RCC 7860 (cell line): ENCODE results near the gene SMAD3.
A peak's percentile ranks its signal among the peaks of the same experiment; 100 is the strongest.
"Not testable (repeated sequence)": the region's sequence is repeated elsewhere in the genome, so short reads cannot be mapped to it uniquely, and the experiment has no call there.

Experiments
- DNase-seq: peaks from one replicate; pipeline ENCODE4 v3.0.0-alpha.2; 2015; ENCODE audit warnings: low spot score
- FAIRE-seq: peaks from 2 replicates; lab custom pipeline; 2012; peaks lifted over from hg19 to GRCh38; lab: Jason Lieb, UNC

Gene SMAD3

DNA sequence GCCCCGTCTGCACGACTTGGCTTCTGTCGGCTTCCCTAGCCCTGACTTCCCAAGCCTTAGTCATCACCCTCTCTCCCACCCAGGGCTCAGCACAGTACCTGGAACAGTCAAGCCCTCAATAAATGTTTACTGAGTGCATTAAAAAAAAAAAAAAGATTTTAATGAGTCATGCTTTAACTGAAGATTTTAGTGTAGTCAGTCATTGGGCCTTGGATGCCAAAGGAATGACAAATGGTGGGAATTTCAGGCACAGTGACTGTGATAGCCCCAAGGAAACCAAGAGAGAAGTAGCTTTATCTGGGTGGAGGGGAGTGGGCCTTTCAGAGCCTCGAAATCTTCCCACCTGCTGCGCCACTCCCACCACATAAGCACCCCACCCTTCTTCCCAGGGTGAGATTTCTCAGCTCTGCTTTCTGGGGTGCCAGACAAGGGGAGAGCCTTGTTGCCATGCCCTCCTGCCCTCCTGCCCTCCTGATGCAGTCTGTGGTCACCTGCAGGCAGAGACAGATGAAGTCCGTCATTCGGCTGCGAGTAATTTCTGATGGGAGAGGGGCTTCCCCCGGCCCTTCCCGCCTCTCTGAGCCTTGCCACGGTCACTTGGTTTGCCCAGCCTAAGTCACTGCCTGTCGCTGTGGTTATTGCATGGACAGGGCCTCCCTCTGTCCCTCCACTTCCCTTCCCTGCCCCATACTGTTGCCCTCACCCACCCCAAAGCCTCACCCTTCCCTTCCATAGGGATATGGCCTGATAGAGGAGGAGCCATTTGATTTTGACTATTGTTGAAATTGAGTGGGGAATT is 41.8 kb downstream of the SMAD3 start:
- DNase-seq (peak; percentile 99), FAIRE-seq (peak; percentile 97)

DNA sequence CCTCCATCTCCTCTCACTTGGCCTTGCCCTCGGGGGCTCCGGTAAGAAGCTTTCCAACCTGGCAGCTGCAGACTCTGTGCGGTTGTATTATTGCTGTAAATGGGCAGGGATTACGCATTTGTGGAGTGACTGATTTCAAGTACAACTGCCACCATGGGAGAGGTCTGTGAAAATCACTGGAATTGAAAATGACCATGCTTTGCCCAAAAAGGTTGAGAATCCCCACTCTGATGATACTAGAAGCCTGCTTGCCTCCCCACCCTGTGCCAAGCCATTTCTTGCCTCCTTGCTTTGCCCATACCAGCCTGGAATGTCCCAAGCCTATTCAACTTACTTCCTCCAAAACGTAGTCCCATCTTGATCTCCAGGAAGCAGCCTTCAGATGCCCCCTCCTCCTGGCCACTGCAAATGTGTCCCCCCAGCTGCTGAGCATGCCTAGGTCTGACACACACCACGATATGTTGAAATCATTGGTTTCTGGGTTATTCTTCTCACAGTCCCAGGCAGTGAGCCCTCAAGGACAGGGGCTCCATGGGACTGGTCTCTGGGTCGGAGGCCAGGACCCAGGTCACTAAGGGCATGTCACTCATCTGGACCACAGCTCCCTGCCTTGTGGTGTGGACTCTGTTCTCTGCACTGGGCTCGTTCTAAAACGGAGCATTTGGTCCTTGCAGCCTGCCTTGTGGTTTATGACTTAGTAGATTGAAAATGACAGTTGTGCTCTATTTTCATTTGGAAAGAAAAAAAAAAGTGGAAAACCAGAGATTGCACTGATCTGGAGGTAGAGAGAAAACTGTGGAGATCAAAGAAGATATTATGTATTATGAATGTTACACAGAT is 42.9 kb downstream of the SMAD3 start:
- FAIRE-seq (no peak), DNase-seq (peak; percentile 46)

DNA sequence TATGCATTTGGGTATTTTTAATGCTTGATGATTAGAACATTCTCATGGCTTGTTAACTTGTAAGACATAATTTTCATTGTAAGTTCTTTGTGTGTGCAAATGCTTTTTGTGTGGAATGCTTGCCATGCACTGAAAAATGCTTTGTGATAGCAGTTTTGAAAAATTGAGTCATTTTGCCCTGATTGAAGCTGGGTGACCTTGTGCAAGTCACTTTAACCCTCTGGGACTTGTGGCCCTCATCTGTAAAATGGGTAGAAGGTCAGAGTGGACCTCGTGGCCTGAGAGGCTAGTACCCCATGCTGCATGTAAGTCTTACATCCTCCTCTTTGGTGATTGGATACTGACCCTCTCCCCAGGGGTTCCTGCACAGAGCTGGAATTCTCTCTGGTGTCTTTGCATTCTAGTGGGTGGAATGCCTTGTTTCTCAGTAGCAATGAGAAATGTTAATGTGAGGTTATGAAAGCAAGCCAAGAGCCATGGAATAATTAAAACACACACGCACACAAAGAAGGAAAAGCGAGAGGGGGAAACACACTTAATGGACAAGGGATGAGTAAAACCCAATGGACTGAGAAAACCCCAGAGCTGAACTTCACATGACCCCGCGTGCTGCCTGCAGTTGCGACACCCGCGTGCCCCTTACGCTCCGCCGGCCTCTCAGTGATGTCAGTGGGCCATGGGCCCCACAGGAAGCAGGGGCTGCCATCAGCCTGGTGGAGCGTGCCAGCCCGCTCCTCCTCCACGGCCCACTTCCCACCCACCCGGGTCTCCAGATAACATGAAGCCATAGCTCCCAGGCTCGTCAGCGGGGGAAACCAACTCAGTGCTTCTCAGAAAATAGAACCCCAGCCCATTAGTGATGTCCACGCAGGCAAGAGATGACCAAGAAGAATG is 44.0 kb downstream of the SMAD3 start:
- FAIRE-seq (peak; percentile 95), DNase-seq (peak; percentile 100)

DNA sequence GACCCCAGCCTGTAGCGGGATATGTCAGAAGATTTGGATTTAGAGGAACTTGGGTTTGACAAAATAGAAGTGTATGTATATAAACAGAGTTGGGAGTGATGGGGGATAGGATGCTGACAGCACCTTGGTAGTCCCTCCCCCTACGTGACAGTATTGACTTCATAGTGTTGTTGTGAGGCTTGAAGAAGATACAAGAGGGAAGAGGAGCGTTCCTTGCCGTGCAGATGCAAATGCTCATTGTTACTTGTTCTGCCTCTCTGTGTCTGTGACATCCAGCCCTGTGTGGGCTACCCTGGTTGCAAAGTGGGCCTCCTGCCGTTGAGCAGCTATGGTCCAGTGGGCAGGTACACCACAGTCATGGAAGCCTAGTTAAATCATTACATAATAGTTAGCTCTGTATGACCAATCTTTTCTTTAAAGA is 45.0 kb downstream of the SMAD3 start:
- DNase-seq = peak; percentile 93
- peak; percentile 88 for FAIRE-seq

DNA sequence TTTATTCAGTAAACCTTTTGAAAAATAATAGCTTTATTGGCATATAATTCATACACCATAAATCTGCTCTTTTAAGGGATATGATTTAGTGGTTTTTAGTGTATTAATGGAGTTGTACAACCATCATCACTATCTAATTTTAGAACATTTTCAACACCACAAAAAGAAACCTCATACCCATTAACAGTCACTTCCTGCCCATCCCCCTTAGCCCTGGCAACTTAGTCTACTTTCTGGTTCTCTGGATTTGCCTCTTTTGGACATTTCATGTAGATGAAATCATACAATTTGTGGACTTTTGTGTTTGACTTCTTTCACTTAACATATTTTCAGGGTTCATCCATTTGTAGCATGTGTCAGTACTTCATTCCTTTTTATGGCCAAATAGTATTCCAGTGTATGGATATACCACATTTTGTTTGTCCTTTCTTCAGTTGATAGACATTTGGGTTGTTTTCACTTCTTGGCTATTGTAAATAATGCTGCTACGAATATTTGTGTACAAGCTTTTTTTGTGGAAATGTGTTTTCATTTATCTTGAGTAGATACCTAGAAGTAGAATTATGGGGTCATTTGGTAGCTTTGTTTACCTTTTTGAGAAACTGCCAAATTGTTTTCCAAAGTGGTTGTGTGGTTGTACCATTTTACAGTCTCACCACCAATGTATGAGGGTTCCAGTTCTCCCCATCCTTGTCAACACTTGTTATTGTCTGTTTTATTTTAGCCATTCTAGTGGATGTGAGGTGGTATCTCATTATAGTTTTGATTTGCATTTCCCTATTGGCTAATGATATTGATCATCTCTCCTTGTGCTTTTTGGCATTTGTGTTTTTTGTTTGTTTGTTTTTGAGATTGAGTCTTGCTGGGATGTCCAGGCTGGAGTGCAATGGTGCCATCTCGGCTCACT is 45.8 kb downstream of the SMAD3 start:
- DNase-seq = peak; percentile 75
- FAIRE-seq = no peak

DNA sequence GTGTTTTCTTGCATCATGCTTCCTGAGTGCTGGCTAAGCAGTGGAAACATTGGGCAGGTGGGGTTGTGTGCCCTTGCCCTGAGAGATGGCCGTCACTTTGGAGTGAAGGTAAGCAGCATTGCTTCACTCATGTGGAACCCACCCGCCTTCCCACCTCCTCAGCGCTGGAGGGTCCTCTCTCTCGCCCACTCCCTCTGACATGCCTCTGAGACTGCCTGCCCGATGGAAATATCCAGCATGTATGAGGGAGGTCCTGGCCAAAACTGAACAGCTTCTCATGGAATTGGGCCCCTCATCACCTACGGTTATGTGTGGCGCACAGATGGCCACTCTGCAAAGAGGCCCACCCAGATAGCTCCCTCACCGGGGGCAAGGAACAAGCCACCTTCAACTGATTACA is 48.6 kb downstream of the SMAD3 start:
- no peak for DNase-seq
- no peak for FAIRE-seq

DNA sequence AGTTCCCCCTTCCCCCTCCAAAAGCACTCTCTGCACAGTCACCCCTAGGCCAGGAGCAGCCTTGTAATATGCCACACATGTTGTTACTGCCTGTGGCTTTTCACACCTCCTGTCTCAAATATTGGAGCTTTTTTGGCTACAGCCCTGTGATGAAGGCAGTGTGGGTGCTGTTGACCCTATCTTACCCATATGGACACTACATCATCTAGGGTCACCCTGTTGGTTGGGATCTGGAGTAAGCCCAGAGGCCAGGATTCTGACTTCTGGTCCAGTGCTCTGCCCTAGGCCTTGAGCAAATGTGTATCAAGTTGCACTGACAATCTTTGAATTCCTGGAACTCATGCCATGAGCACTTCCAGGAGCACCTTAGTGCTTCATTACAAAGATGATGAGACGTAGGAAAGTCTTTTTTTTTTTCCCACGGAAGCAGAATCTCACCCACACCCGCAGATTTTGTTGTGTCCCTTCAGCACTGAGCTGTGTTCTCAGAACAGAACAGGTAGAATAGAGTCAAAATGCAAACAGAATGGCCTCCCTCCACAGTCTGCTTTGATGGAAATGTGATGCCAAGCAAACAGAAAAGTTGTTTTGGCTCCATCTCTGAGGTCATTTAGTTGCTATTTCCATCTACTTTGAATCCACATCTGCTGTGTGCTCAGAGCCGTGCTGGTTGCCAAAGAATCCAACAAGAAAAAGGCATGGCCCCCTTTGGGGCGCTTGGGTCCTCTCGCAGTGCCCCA is 49.6 kb downstream of the SMAD3 start:
- DNase-seq = no peak
- no peak for FAIRE-seq

DNA sequence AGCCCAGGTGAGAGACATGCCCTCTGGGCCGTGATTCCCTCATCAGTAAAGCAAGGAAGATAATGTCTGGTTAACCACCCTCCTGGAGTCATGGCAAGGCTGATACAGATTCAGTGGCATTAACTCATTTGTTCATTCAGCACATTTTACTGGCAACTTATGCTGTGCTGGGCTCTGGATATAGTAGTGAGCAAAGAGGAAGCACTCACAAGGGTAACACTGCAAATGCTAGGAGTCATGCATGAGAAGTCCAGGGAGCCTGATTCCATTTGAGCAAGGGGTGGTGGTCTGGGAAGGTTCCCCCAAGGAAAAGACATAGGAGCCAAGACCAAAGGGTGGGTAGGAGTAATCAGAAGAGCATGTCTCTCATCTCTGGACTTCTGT is 50.2 kb downstream of the SMAD3 start:
- DNase-seq (no peak), FAIRE-seq (no peak)

DNA sequence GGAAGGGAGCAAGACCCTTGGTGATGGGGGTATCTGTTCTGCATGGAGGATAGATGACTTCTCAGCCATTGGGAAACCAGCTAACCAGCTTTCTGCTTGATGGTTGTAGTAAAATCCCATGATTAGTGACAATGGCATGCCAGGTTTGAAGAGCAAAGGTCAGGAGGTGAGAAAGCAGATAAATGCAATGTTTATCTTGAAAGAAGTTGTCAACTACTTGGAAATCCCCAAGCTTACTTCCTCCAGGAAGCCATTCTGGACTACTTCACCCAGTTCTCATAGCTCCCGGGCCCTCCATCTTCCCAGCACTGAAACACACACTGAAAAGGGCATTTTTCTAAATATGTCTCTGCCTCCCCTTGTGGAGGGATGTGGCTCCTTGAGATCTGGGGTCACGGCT is 51.3 kb downstream of the SMAD3 start:
- FAIRE-seq = no peak

DNA sequence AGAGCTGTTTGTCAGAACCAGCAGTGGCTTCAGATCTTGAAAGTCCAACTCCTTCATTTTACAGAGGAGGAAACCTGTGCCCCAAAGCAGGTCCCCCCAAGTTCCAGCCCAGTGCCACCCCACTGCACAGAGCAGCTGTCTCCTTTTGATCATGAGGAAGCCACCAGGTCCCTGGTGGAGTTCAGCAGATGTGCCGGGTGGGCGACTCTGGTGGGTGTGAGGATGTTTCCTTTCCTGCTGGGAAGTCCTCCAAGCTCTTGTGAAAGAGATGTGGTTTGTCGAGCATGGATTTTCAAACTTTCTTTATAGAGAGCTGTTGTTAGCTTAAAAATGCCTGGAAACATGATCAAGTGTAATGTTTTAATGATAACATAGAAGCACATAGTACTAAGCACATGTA is 52.0 kb downstream of the SMAD3 start:
- DNase-seq (peak; percentile 30), FAIRE-seq (no peak)

More for the DNA sequence above, 51.3 kb downstream of the SMAD3 start:
- DNase-seq = peak; percentile 81

DNA sequence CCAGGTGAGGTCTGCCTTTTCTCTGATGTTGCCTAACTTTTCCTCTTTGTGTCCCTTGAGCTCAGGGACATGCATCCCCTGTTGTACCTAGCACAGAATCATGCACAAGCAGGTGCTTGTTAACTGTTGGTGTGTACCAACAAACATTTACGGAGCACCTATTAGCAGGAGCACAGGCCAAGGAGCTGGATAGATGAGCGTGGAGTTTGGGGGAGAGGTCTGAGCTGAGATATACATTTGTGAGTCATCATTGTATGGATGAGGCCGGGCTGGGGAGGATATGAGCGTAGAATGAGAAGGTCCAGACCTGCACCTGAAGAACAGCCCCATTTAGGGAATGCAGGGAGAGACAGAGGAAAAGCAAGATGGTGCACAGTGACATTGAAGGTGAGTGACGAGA is 53.4 kb downstream of the SMAD3 start:
- no peak for FAIRE-seq
- DNase-seq = no peak

DNA sequence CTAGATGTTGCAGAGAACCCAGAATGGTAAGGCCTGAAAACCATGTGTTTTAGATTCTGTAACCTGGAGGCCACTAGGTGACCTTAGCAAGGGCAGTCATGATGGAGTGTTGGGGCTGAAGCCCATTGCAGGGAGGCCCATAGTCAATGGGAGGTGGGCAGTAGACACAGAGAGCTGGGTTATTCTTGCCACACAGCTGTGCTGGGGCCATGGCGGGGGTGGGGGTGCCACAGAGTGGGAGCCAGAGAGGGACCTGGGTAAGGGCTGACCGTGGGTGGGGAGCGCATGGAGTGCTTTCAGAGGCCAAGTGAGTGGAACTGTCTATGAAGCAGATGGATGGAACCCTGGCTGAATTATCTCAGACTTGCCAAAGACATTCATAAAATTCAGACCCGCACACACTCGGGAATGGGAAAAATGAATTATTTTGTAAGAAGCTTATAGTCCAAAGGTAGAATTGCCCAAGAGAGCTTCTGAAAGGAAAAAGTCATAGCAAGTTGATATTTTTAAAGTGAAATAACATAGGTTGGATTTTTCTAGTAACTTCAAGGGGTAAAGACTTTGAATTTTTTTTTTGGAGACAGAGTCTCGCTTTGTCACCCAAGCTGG is 53.9 kb downstream of the SMAD3 start:
- no peak for FAIRE-seq
- DNase-seq = no peak

DNA sequence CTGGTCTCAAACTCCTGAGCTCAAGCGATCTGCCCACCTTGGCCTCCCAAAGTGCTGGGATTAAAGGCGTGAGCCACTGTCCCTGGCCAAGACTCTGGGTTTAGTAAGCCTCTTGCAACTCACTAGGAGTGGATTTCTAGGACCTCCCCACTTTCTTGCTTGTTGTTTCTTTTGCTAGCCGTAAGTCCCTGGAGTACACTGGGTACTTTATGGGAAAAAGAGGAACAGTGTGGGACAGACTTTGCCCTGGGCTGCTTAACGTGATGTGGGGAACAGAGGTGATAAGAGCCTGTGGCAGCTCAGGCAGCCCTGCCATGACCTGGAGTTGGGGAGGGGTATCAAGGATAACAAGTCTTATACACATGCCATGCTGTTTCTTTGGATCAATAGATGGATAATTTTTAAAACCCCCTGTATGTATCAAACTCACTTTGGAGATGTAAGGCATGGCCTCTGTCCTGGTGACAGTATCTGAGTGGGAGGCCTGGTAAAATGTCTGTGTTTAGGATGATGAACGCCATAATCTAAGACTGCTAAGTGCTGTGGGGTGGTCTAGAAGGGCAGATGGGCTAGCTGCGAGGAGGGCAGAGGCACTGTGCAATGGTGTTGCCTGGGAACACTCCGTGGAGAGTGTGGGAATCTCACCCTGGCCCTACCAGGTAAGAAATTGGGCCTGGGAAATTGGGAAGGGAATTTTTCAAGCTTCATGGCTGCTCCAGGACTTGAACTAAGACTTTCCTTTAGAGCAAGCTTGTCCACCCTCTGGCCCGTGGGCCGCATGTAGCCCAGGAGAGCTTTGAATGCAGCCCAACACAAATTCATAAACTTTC is 54.8 kb downstream of the SMAD3 start:
- DNase-seq (no peak), FAIRE-seq (no peak)

DNA sequence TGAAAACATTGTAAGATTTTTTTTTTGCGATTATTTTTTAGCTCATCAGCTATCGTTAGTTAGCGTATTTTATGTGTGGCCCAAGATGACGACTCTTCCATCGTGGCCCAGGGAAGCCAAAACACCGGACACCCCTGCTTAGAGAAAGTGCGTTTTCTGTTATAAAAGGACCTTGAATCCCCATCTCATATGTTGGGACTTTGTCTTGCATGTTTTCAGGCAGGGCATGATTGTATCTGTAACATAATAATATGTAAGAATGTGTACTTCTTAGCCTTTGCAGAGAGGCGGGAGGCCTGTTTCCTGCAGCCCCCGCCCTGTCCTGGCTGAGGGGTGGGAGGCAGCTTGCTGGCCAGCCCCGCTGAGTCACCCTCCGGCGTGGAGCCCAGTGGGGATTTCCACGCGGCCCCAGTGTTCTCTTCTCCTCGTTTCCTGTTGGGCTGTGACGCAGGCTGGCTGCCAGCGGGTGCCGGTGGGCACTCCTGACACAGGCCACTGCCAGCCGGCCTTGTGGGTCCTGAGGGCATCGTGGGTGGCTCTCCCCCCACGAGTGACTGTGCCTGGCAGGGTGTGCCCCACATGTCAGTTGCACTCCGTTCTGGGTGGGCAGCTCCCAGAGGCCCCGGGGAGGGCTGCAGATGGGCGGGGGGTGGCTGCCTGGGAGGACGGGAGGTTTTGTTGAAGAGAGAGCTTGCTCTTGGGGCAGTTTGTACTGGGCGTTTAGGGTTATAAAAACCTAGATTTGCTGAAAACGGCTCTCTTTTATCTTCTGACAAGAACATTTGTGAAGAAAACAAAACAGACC is 55.6 kb downstream of the SMAD3 start:
- peak; percentile 87 for DNase-seq
- FAIRE-seq = peak; percentile 48

DNA sequence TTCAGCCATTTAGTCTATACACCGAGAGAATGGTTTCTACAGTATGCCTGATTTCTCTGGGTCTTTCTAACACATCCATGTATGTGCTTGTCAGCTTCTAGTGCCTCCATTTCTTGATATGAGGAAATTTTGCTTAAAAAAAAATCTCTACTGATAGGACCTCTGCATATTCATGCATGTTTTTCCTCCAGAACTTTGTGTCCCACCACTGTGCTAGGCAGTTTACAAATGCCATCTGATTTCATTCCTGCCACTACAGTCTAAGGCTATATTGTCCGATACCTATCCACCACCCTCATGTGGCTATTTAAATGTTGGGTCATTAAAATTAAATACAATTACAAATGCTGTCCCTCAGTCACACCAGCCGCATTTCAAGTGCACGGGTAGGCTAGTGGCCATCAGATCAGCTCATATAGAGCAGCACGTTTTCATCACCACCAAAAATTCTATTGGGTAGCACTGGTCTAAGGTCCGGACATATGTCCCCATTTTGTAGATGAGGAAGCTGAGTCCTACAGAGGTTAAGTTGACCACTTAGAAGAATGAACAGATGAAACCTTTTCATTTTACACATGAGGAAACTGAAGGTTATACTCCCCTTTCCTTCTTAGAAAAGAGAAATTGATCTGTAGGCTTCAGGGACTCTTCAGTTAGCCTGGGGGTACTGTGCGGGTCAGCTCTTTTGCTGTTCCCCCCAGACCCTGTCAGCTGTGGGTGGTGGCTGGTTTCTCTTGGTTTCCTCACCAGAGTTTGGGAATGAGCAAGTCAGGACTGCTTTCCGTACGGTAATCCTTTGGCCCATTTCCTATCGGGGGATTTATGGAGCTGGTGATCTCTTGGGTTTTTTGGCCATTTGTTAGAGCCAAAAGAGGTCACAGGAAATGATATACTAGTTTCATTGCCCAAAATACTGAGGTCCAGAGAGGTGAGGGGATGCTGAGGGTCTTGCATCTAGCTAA is 56.5 kb downstream of the SMAD3 start:
- FAIRE-seq (no peak), DNase-seq (no peak)

DNA sequence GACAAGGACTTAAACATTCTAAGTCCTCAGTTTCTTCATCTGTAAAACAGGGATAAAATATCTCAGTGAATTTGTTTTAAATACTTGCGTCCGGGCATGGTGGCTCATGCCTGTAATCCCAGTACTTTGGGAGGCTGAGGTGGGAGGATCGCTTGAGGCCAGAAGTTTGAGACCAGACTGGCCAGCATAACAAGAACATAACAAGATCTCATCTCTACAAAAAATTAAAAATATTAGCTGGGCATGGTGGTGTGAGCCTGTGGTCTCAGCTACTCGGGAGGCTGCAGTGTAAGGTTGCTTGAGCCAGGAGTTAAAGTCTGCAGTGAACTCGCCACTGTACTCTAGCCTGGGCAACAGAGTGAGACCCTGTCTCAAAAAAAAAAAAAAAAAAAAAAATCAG is 57.4 kb downstream of the SMAD3 start:
- FAIRE-seq, DNase-seq: not testable (repeated sequence)
